Measurements from ENCODE around the gene C12orf56.
"Not testable (repeated sequence)": the region's sequence is repeated elsewhere in the genome, so short reads cannot be mapped to it uniquely, and the experiment has no call there.

C12orf56 gene

DNA sequence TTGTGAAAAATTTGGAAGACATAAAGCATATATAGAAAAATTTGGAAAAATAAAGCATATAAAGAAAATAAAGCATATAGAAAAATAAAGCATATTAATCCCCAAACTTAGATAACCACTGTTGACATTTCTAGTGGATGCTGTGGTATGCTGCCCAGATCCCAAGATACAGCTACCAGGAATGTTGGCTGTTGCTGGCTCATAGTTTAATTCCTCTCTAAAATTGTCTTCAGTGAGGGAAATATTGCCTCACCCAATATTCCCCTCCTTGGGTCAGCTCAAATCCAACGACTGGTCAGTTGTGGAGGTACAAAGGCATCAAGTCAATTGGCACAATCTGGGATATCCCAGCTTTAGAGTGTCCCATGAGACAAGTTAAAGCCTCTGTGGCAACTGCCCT is 158.4 kb downstream of the C12orf56 start:
- DNase-seq (ENCODE audit: low read depth in 2 of 2) = no peak

DNA sequence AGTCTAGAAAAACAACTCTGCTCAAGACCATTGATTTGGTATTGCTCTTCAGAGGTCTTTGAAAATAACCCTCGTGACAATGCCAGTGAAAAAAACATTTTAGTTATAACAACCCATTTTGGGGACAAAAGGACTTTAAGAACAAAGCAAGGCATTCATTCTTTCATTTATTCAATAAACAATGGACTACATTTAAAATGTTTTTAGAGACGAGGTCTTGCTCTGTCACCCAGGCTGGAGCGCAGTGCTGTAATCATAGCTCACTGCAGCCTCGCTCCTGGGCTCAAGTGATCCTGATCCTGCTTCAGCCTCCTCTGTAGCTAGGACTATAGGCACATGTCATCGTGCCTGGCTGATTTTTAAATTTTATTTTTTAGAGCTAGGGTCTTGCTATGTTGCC is 160.8 kb downstream of the C12orf56 start:
- DNase-seq (ENCODE audit: low read depth in 2 of 2) = no peak

DNA sequence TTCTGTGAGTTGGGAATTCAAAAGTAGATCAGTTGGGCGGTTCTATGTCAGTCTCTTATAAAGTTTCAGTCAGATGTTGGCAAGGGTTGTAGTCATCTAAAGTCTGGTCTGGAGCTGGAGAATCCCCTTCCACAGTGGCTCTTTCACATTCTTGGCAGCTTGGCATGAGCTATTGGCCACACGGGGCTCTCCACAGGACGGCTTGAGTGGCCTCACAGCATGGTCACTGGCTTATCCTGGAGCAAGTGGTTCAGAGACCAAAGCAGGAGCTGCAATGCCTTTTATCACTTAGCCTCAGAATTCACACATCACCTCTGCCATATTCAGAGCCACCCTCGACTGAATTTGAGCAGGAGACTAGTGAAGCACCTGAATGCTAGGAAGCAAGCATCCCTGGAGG is 161.3 kb downstream of the C12orf56 start:
- no peak for DNase-seq (ENCODE audit: low read depth in 2 of 2)

DNA sequence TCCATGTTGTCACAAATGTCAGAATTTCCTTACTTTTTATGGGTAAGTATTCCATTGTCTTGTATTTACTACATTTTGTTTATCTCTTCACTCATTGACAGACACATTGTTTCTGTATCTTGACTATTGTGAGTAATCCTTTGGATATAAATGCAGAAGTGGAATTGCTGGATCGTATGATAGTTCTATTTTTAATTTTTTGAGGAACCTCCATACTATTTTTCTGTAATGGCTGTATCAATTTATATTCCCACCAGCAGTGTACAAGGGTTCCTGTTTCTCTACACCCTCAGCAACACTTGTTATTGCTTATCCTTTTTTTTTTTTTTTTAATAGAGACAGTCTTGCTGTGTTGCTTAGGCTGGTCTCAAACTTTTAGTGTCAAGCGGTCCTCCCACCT is 164.9 kb downstream of the C12orf56 start:
- no peak for DNase-seq (ENCODE audit: low read depth in 2 of 2)

DNA sequence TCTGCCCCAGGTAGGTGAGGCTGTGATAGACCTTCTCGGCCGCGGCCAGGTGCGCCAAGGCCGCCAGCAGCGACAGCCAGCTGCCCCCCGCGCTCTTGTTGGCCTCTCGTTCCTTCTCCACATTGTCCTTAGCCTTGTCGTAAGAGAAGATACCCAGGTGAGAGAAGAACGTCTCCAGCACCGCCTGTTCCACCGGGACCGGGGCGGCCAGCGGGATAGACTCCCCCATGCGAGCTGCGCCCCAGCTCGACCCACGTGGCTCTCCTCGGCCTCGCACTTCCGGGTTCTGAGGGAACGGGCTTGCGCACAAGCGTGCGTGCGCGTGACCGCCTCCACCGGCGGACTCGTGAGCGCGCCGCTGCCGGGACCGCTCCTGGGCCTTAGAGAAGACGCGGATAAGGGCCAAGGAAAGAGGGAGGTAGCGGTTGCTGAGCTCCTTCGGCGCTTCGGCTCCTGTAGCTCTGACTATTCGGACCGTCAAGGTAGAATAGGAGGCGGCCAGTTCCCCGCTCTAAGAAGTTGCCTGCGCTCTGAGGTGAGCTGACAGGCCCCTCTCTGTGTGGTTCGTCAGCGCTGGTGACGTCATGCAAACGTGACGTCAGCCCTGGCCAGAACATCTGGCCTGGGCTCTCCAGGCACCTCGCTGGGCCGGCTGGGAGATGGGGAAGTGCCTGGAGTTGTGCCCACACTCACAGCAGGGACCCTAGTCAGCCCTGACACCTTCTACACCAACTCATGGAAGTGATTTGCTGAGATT is 168.4 kb downstream of the C12orf56 start, which contains the start of gene KICS2:
TSS of gene KICS2 (minus strand) at position 288 of the 757 bp plus-strand sequence. CDS start at position 229, 59 bp downstream.
- peak; percentile 83 to 87 for DNase-seq (ENCODE audit: low read depth in 2 of 2)

DNA sequence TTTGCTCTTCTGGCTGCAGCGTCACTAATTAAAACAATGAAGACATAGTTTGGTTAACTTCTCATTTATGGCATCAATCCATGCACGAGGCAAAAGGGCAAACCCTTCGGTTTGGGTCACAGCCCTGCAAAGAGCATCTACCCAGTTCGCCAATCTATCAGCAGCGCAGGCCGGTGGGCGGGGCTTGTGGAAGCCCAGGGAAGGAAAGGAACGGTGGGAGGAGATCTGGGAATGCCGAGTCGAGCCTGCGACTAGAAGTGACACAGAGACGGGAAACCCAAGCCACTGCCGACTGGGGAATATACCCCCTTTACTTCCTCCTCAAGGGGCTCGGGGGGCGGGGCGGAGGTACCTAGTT is 168.9 kb downstream of the C12orf56 start:
- DNase-seq (ENCODE audit: low read depth in 2 of 2) = peak in 1 of 2 donors; percentile 33

DNA sequence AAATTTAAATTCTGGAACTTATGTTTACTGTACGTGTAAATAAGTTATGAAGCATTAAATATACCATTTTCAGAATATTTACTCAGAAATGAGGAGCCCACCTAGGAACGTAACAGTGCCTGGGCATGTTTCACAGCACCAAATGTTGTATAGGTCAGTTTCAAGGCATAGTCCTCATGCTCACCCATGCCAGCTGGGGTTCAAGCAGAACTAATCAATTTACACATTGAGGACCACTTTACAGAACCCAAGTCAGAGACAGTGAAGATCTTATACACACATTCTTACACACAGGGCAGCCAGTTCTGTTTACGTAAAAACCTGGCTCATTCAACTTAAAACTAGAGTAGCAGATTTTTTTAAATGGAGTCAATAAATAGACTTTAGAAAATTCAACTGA is 170.5 kb downstream of the C12orf56 start:
- no peak for DNase-seq (ENCODE audit: low read depth in 2 of 2)

DNA sequence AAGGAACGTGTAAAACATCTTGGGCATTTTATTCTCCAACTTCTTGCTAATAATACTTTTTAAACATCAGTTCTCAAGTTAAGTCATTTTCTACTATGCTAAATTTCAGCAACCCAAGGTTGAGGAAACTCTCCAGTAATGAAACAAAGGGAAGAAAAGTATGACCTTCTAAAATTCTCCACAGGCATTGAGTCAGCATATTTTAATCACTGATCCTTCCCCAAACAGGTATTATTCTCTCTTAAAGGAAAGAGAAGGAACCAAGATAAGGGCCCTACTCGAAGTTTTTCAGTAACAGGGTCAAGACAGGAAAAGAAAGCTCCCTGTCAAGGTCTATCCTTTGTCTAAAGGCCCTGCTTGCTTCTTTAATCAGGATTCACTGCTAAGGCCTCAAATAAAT is 171.4 kb downstream of the C12orf56 start:
- DNase-seq (ENCODE audit: low read depth in 2 of 2) = no peak

DNA sequence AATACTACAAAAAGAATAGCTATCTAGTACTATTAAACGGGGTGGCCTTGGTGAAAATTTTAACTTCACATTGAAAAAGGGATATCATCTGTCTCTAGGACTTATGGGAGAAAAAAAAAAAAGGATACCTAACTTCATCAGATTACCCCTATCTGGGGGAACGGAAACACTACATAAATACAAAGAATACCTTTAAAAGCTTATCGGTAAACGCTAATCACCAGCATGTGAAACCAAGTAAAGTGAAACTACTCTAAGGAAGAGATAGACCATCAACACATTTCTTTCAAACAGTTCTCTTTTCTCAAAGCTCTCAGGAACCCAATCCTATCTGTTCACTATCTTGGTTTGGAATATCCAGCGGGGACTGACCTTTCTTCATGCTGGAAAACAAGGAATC is 172.0 kb downstream of the C12orf56 start:
- no peak for DNase-seq (ENCODE audit: low read depth in 2 of 2)

DNA sequence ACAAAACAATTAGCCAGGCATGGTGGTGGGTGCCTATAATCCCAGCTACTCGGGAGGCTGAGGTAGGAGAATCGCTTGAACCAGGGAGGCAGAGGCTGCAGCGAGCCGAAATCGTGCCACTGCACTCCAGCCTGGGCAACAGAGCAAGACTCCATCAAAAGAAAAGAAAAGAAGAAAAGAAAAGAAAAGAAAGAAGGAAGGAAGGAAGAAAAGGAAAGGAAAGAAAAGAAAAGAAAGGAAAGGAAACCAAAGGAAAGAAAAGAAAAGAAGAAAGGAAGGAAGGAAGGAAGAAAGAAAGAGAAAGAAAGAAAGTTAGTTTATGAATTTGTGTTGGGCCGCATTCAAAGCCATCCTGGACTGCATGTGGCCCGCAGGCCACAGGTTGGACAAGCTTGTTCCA is 172.9 kb downstream of the C12orf56 start:
- not testable (repeated sequence) for DNase-seq (ENCODE audit: low read depth in 2 of 2)

DNA sequence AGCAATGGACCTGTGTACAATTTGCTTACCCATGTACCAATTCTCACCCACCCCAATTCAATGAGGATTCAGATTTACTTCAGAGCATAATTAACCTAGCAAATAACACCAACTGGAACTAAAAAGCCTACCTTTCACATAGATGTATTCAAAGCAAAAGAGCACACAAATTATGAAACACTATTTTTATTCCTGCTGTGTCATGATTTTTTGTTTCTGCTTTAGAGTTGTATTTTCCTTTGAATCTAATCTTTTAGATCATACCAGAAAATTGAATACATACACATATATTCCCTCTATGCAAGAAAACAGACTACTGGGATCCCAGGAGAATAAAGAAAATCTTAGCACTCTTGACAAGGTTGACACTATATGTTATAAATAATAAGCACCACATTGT is 174.3 kb downstream of the C12orf56 start:
- no peak for DNase-seq (ENCODE audit: low read depth in 2 of 2)

Measured in stimulated activated CD8-positive, alpha-beta memory T cell treated with anti-CD3 and anti-CD28 coated beads, Interleukin-7, amount 100 ng/mL, for 4 hours (primary cell).